GM23338 (cell line): ENCODE results near the gene CLNK. TPM values are rescaled to one million over a fixed set of nuclear protein-coding genes. Genes with fewer than 3 reads are reported as not detected.
A peak's percentile ranks its signal among the peaks of the same experiment; 100 is the strongest.

Source experiments
- ATAC-seq: fragments of 200-7000 bp; cut with Tn5 transposase; 3 replicates; pipeline ENCODE4 v1.9.1; 2020
- DNase-seq: peaks from one replicate; pipeline ENCODE4 v3.0.0-alpha.2; 2015; ENCODE audit warnings: low spot score
- H2AFZ ChIP-seq: fragments of 200-600 bp; sonication (generic); 2 replicates; pipeline ENCODE4 v1.8.0; 2016; ENCODE audit warnings: antibody characterized with exemption, mild to moderate bottlenecking, moderate library complexity
- H3F3A ChIP-seq: fragments of 200-600 bp; sonication (generic); replicated peaks from 2 replicates; pipeline ENCODE4 v1.8.0; 2017; ENCODE audit warnings: antibody characterized with exemption, mixed run types, low read depth
- H3K27ac ChIP-seq: fragments of 200-600 bp; sonication (generic); 2 replicates; pipeline ENCODE4 v1.6.1; 2016; ENCODE audit warnings: low read depth
- H3K27me3 ChIP-seq: fragments of 200-600 bp; sonication (generic); 2 replicates; pipeline ENCODE4 v1.8.0; 2016; ENCODE audit warnings: mild to moderate bottlenecking, mixed run types, moderate library complexity; ENCODE audit not compliant: insufficient read depth
- H3K36me3 ChIP-seq: fragments of 200-600 bp; sonication (generic); 2 replicates; pipeline ENCODE4 v1.8.0; 2016; ENCODE audit warnings: mild to moderate bottlenecking; ENCODE audit not compliant: insufficient read depth
- H3K4me1 ChIP-seq: fragments of 200-600 bp; sonication (generic); 2 replicates; pipeline ENCODE4 v1.8.0; 2016; ENCODE audit warnings: mild to moderate bottlenecking, moderate library complexity; ENCODE audit not compliant: insufficient read depth
- H3K4me2 ChIP-seq: fragments of 200-600 bp; sonication (generic); 2 replicates; pipeline ENCODE4 v1.7.1; 2017; ENCODE audit warnings: mixed run types
- H3K4me3 ChIP-seq: fragments of 200-600 bp; sonication (generic); 2 replicates; pipeline ENCODE4 v1.6.1; 2016; ENCODE audit warnings: mixed run types
- H3K79me2 ChIP-seq: fragments of 200-600 bp; sonication (generic); replicated peaks from 2 replicates; pipeline ENCODE4 v1.8.0; 2017; ENCODE audit warnings: mild to moderate bottlenecking; ENCODE audit not compliant: insufficient read depth
- H3K9me2 ChIP-seq: fragments of 200-600 bp; sonication (generic); 2 replicates; pipeline ENCODE4 v1.8.0; 2017; ENCODE audit not compliant: insufficient read depth
- H4K20me1 ChIP-seq: fragments of 200-600 bp; sonication (generic); replicated peaks from 2 replicates; pipeline ENCODE4 v1.8.0; 2017; ENCODE audit warnings: mild to moderate bottlenecking; ENCODE audit not compliant: insufficient read depth
- H3K27ac Mint-ChIP-seq: 2 replicates; pipeline ENCODE4 v1.8.0; 2020; ENCODE audit warnings: inconsistent platforms, mild to moderate bottlenecking, moderate library complexity, mixed read lengths
- H3K27me3 Mint-ChIP-seq: 3 replicates; pipeline ENCODE4 v1.8.0; 2022; ENCODE audit warnings: low read depth, mild to moderate bottlenecking, moderate library complexity, mixed read lengths, inconsistent platforms; ENCODE audit not compliant: insufficient read depth, poor library complexity
- H3K36me3 Mint-ChIP-seq: 3 replicates; pipeline ENCODE4 v1.8.0; 2021; ENCODE audit warnings: low read depth, mild to moderate bottlenecking, inconsistent platforms, moderate library complexity, mixed read lengths
- H3K4me1 Mint-ChIP-seq: 3 replicates; pipeline ENCODE4 v1.8.0; 2020; ENCODE audit warnings: mild to moderate bottlenecking, inconsistent platforms, mixed read lengths
- H3K4me3 Mint-ChIP-seq: 3 replicates; pipeline ENCODE4 v1.8.0; 2021; ENCODE audit warnings: moderate library complexity, mild to moderate bottlenecking, inconsistent platforms, mixed read lengths
- H3K9me3 Mint-ChIP-seq: 3 replicates; pipeline ENCODE4 v1.8.0; 2020; ENCODE audit warnings: moderate library complexity, mild to moderate bottlenecking, inconsistent platforms, mixed read lengths
- CREB1 ChIP-seq: fragments of 250-450 bp; sonication (Bioruptor Pico); IDR thresholded peaks from 2 replicates; pipeline ENCODE4 v1.5.0; 2020; ENCODE audit warnings: low read depth, mild to moderate bottlenecking, moderate library complexity
- JUNB ChIP-seq: IDR thresholded peaks from one replicate; pipeline ENCODE4 v1.6.1; 2016; ENCODE audit warnings: antibody characterized with exemption; ENCODE audit not compliant: unreplicated experiment
- NANOG ChIP-seq: IDR thresholded peaks from 2 replicates; pipeline ENCODE4 v1.6.1; 2016; ENCODE audit warnings: antibody characterized with exemption, borderline replicate concordance
- STAT1 ChIP-seq: IDR thresholded peaks from one replicate; pipeline ENCODE4 v1.6.1; 2016; ENCODE audit warnings: antibody characterized with exemption; ENCODE audit not compliant: unreplicated experiment
- ZNF114 ChIP-seq: fragments of 250-450 bp; sonication (Bioruptor Pico); IDR thresholded peaks from 2 replicates; pipeline ENCODE4 v1.5.0; 2020; ENCODE audit warnings: mild to moderate bottlenecking, moderate library complexity
- ZNF331 ChIP-seq: fragments of 250-450 bp; sonication (Bioruptor Pico); IDR thresholded peaks from 2 replicates; pipeline ENCODE4 v1.5.0; 2020; ENCODE audit warnings: low read depth, mild to moderate bottlenecking, moderate library complexity
- polyA plus RNA-seq: library from polyadenylated mRNA; unstranded; fragments of >200 nt; fragmentation: Nextera tagmentation; extraction: Ambion mirVana; gene quantifications from 2 replicates; pipeline ENCODE4 v1.2.1, GENCODE V29; 2016
- total RNA-seq: library from RNA; depleted of rRNA; stranded (reverse); fragments of >200 nt; shearing (Covaris generic); gene quantifications from 2 replicates; pipeline ENCODE4 v1.2.3, GENCODE V29; 2014
- TF ChIP-seq, protein P1 (sequence below): IDR thresholded peaks from one replicate; pipeline ENCODE4 v1.6.1; 2018; ENCODE audit warnings: antibody characterized with exemption; ENCODE audit not compliant: unreplicated experiment
- TF ChIP-seq, protein P2 (sequence below): IDR thresholded peaks from 2 replicates; pipeline ENCODE4 v1.6.1; 2016; ENCODE audit warnings: antibody characterized with exemption

CLNK gene
- total and polyA plus RNA-seq, 2 experiments from 2014 or later = not detected

DNA sequence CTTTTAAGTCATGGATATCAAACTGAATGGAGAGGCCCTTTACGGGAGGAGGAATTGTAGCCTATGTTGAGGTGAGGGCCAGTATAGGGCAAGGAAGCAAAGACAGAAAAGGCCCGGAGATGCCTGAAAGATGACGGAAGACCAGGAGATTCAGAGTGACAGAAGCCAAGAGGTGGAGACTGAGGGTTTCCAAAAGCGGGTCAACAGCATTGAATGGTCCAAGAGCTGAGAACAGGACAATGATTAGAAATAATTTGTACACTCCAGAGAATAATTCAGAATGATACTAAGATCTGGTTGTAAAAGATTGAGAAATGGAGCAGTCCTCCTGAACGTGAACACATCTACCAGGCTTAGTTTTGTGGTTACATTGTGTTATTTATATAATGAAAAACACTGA is 181.9 kb downstream of the CLNK start (continued):
- TF ChIP-seq, protein P1, sequence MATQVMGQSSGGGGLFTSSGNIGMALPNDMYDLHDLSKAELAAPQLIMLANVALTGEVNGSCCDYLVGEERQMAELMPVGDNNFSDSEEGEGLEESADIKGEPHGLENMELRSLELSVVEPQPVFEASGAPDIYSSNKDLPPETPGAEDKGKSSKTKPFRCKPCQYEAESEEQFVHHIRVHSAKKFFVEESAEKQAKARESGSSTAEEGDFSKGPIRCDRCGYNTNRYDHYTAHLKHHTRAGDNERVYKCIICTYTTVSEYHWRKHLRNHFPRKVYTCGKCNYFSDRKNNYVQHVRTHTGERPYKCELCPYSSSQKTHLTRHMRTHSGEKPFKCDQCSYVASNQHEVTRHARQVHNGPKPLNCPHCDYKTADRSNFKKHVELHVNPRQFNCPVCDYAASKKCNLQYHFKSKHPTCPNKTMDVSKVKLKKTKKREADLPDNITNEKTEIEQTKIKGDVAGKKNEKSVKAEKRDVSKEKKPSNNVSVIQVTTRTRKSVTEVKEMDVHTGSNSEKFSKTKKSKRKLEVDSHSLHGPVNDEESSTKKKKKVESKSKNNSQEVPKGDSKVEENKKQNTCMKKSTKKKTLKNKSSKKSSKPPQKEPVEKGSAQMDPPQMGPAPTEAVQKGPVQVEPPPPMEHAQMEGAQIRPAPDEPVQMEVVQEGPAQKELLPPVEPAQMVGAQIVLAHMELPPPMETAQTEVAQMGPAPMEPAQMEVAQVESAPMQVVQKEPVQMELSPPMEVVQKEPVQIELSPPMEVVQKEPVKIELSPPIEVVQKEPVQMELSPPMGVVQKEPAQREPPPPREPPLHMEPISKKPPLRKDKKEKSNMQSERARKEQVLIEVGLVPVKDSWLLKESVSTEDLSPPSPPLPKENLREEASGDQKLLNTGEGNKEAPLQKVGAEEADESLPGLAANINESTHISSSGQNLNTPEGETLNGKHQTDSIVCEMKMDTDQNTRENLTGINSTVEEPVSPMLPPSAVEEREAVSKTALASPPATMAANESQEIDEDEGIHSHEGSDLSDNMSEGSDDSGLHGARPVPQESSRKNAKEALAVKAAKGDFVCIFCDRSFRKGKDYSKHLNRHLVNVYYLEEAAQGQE = no peak
- TF ChIP-seq, protein P2, sequence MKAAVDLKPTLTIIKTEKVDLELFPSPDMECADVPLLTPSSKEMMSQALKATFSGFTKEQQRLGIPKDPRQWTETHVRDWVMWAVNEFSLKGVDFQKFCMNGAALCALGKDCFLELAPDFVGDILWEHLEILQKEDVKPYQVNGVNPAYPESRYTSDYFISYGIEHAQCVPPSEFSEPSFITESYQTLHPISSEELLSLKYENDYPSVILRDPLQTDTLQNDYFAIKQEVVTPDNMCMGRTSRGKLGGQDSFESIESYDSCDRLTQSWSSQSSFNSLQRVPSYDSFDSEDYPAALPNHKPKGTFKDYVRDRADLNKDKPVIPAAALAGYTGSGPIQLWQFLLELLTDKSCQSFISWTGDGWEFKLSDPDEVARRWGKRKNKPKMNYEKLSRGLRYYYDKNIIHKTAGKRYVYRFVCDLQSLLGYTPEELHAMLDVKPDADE = no peak
- TF ChIP-seq ZNF114 (CRISPR knock-in tag) = no peak
- TF ChIP-seq CREB1 = no peak

DNA sequence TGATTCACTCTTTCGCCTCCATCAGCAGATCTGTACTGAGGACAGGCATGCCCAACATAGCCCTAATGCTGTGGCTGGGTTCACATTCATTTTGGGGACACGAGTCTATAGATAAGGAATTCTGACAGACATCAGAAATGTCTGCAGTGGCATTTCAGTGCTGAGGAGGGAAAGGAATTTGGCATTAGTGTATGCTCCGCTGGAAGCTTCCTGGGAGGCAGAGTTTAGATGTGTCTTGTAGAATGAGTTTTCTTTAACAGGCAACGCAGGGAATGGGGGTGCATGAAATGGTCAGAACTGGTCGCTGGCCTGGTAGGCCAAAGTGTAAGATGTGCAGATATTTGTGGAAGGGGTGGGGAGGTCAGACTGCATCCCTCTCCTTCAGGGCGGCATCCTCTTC is 183.8 kb downstream of the CLNK start:
- no peaks in the 10 kb centered on the region for H3K79me2 ChIP-seq
- Mint-ChIP-seq H3K4me1 (peaks cover 42% of the 10 kb centered on the region), H3K9me3 (no peaks in the 10 kb centered on the region), H3K27me3 (peaks cover 15% of the 10 kb centered on the region), H3K36me3 (no peaks in the 10 kb centered on the region), H3K27ac (no peak overlapping the region), H3K4me3 (no peak overlapping the region)
- TF ChIP-seq, protein P2 = no peak
- TF ChIP-seq NANOG = no peak
- no peak for TF ChIP-seq JUNB
- no peak for TF ChIP-seq ZNF331 (CRISPR knock-in tag)
- peaks cover 22% of the 10 kb centered on the region for H3K4me1 ChIP-seq
- H3K27me3 ChIP-seq = peaks cover 10% of the 10 kb centered on the region
- ATAC-seq (no peak), DNase-seq (peak; percentile 17)
- H3K4me3 ChIP-seq = no peak overlapping the region
- no peak overlapping the region for H3K27ac ChIP-seq
- H3K9me2 ChIP-seq = peaks cover 2% of the 10 kb centered on the region; the same call in 1 of the 2 replicates
- no peak overlapping the region for H3K4me2 ChIP-seq
- H3F3A ChIP-seq = peaks cover 8% of the 10 kb centered on the region; the same call in 1 of the 2 replicates
- no peaks in the 10 kb centered on the region for H4K20me1 ChIP-seq
- no peak overlapping the region for H2AFZ ChIP-seq
- no peaks in the 10 kb centered on the region for H3K36me3 ChIP-seq

DNA sequence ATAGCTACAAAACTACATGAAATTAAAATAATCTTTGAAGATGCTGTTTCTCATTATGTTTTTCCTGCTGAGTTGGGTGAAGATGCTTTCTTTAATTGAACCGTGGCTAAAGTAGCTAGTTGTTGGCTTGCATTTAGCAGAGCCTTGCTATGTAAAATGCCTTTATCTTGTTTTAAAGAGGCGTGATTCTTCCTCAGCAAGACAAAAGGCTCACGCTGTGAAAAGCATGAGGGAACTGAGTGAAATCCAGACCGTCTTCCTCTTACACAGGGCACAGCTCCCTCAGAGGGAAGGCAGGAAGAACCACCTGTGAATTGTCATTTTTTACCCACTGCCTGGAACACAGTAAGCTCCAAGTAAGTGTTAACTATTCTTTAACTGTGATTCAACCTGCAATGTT is 188.4 kb downstream of the CLNK start:
- Mint-ChIP-seq H3K9me3 (no peaks in the 10 kb centered on the region; the same call in 2 of the 3 replicates), H3K4me3 (peak overlapping the region; percentile 26), H3K27me3 (peaks cover 31% of the 10 kb centered on the region), H3K4me1 (peaks cover 58% of the 10 kb centered on the region), H3K36me3 (no peaks in the 10 kb centered on the region), H3K27ac (peak overlapping the region; percentile 55; the same call in 1 of the 2 replicates)
- peaks cover 34% of the 10 kb centered on the region for H3K4me1 ChIP-seq
- peak overlapping the region; percentile 32 for H3K4me3 ChIP-seq
- H3F3A ChIP-seq = peaks cover 12% of the 10 kb centered on the region
- H3K9me2 ChIP-seq = no peaks in the 10 kb centered on the region; the same call in 1 of the 2 replicates
- no peak overlapping the region for H2AFZ ChIP-seq
- H3K27ac ChIP-seq = peak overlapping the region; percentile 82
- H3K36me3 ChIP-seq = no peaks in the 10 kb centered on the region
- H3K4me2 ChIP-seq = peak overlapping the region; percentile 56
- no peaks in the 10 kb centered on the region for H4K20me1 ChIP-seq
- H3K27me3 ChIP-seq = peaks cover 30% of the 10 kb centered on the region
- peak; percentile 91 for DNase-seq
- ATAC-seq = peak; percentile 93
- H3K79me2 ChIP-seq = no peaks in the 10 kb centered on the region
- TF ChIP-seq STAT1 (no peak), JUNB (no peak), ZNF114 (CRISPR knock-in tag) (no peak)
